HG03442 (cell line): ENCODE measurements around the gene MBD4.
"Not testable (repeated sequence)": the region's sequence is repeated elsewhere in the genome, so short reads cannot be mapped to it uniquely, and the experiment has no call there.

ENCODE experiments used
- ATAC-seq: cut with Tn5 transposase; IDR thresholded peaks from one replicate; pipeline ENCODE4 v1.9.1; 2021; ENCODE audit warnings: mild to moderate bottlenecking, moderate library complexity; ENCODE audit not compliant: unreplicated experiment

Gene MBD4

GRCh38 chr3:129439817-129440617, at the start of gene MBD4, which contains the start of gene IFT122:
Gene MBD4 (minus strand): TSS chr3:129439948. CDS start chr3:129439833, 115 bp downstream.
Gene IFT122 (plus strand): TSS chr3:129440224. CDS start chr3:129440331, 107 bp downstream.
- peak; percentile 85 for ATAC-seq

- not testable (repeated sequence) for ATAC-seq
These were observed 49.5 kb upstream of the MBD4 start for GRCh38 chr3:129489258-129489657.

- not testable (repeated sequence) for ATAC-seq
These were observed 48.2 kb upstream of the MBD4 start for GRCh38 chr3:129487868-129488335.

GRCh38 chr3:129487183-129487867, 47.6 kb upstream of the MBD4 start:
- no peak for ATAC-seq

- no peak for ATAC-seq
These were observed 46.9 kb upstream of the MBD4 start for GRCh38 chr3:129486664-129487035.

- no peak for ATAC-seq
These were observed 46.2 kb upstream of the MBD4 start for GRCh38 chr3:129485721-129486663.

GRCh38 chr3:129485146-129485545, 45.4 kb upstream of the MBD4 start:
- ATAC-seq: not testable (repeated sequence)

GRCh38 chr3:129483870-129484269, 44.1 kb upstream of the MBD4 start:
- ATAC-seq: no peak

GRCh38 chr3:129482721-129483120, 43.0 kb upstream of the MBD4 start:
- no peak for ATAC-seq

GRCh38 chr3:129481766-129482332, 42.1 kb upstream of the MBD4 start:
- ATAC-seq: no peak

- not testable (repeated sequence) for ATAC-seq
These were observed 41.5 kb upstream of the MBD4 start for GRCh38 chr3:129481225-129481765.

- no peak for ATAC-seq
These were observed 36.8 kb upstream of the MBD4 start for GRCh38 chr3:129476586-129476985.

- no peak for ATAC-seq
These were observed 36.1 kb upstream of the MBD4 start for GRCh38 chr3:129475863-129476262.

- ATAC-seq: no peak
These were observed 35.4 kb upstream of the MBD4 start for GRCh38 chr3:129474984-129475804.

GRCh38 chr3:129473769-129474152, 34.0 kb upstream of the MBD4 start:
- ATAC-seq: no peak

GRCh38 chr3:129473067-129473768, 33.5 kb upstream of the MBD4 start:
- ATAC-seq: no peak

- ATAC-seq: no peak
These were observed 31.1 kb upstream of the MBD4 start for GRCh38 chr3:129470861-129471260.

- no peak for ATAC-seq
These were observed 29.3 kb upstream of the MBD4 start for GRCh38 chr3:129469026-129469425.

- ATAC-seq: no peak
These were observed 28.2 kb upstream of the MBD4 start for GRCh38 chr3:129467932-129468331.
